GM12865 (cell line): ENCODE measurements around the gene SYCP2L.
"Not testable (repeated sequence)": the region's sequence is repeated elsewhere in the genome, so short reads cannot be mapped to it uniquely, and the experiment has no call there.

Experiments
- DNase-seq: peaks from one replicate; pipeline ENCODE4 v3.0.0; 2010; ENCODE audit warnings: low read depth
- H3K4me3 ChIP-seq: 2 replicates; pipeline ENCODE4 v1.5.1; 2011; ENCODE audit warnings: mild to moderate bottlenecking, low read depth, low read length, control low read depth
- CTCF ChIP-seq: IDR thresholded peaks from 2 replicates; pipeline ENCODE4 v1.5.1; 2011; ENCODE audit warnings: low read length, control low read depth, low read depth, inconsistent platforms; ENCODE audit not compliant: insufficient read depth; ENCODE audit errors: missing control alignments

Gene SYCP2L

GRCh38 chr6:11002176-11002575 is 115.3 kb downstream of the SYCP2L start:
- no peak for TF ChIP-seq CTCF
- DNase-seq = no peak
- no peak overlapping the region for H3K4me3 ChIP-seq

- not testable (repeated sequence) for DNase-seq, H3K4me3 ChIP-seq
These were observed 116.4 kb downstream of the SYCP2L start for GRCh38 chr6:11003297-11003696.

GRCh38 chr6:11006061-11006460 is 119.2 kb downstream of the SYCP2L start:
- DNase-seq = no peak
- H3K4me3 ChIP-seq = no peak overlapping the region
- TF ChIP-seq CTCF = no peak

GRCh38 chr6:11007715-11008608 is 121.1 kb downstream of the SYCP2L start:
- no peak for TF ChIP-seq CTCF
- no peak for DNase-seq
- H3K4me3 ChIP-seq = no peak overlapping the region

- H3K4me3 ChIP-seq = no peak overlapping the region
- TF ChIP-seq CTCF = no peak
- no peak for DNase-seq
These were observed 122.0 kb downstream of the SYCP2L start for GRCh38 chr6:11008821-11009220.

GRCh38 chr6:11009353-11009752 is 122.5 kb downstream of the SYCP2L start:
- TF ChIP-seq CTCF = no peak
- peak; percentile 51 for DNase-seq
- H3K4me3 ChIP-seq = no peak overlapping the region

- no peak overlapping the region for H3K4me3 ChIP-seq
- peak; percentile 27 for DNase-seq
These were observed 125.0 kb downstream of the SYCP2L start for GRCh38 chr6:11011787-11012234.

More at GRCh38 chr6:11011787-11012234, 125.0 kb downstream of the SYCP2L start:
- TF ChIP-seq CTCF = no peak
